CD4-positive, alpha-beta T cell treated with Interleukin-15 for 1 hour (primary cell): ENCODE data around the gene CD74.

Source experiments
- DNase-seq: peaks from one replicate; pipeline ENCODE4 v3.0.0-alpha.2; 2020

Gene CD74

GRCh38 chr5:150394912-150395687 is 17.6 kb downstream of the CD74 start:
- DNase-seq, result peak; percentile 18

- peak; percentile 17 for DNase-seq
Measured at GRCh38 chr5:150394131-150394530, 18.6 kb downstream of the CD74 start.

- peak; percentile 16 for DNase-seq
Measured at GRCh38 chr5:150393096-150393645, 19.5 kb downstream of the CD74 start.

- DNase-seq, result no peak
Measured at GRCh38 chr5:150392680-150393079, 20.0 kb downstream of the CD74 start.

DNA sequence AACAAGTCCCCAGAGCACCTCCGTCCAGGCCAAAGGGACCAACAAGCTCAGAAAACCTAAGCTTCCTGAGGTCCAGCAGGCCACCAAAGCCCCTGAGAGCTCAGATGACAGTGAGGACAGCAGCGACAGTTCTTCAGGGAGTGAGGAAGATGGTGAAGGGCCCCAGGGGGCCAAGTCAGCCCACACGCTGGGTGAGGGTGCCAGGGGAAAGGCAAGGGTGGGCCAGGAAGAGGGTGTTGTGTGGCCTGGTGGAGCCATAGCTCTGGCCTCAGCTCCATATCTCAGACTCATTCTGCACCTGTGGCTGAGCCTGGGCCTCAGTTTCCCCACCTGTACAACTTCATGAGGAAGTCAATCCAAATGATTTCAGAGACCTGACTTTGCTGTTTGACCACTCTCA is 20.7 kb downstream of the CD74 start:
- no peak for DNase-seq

DNA sequence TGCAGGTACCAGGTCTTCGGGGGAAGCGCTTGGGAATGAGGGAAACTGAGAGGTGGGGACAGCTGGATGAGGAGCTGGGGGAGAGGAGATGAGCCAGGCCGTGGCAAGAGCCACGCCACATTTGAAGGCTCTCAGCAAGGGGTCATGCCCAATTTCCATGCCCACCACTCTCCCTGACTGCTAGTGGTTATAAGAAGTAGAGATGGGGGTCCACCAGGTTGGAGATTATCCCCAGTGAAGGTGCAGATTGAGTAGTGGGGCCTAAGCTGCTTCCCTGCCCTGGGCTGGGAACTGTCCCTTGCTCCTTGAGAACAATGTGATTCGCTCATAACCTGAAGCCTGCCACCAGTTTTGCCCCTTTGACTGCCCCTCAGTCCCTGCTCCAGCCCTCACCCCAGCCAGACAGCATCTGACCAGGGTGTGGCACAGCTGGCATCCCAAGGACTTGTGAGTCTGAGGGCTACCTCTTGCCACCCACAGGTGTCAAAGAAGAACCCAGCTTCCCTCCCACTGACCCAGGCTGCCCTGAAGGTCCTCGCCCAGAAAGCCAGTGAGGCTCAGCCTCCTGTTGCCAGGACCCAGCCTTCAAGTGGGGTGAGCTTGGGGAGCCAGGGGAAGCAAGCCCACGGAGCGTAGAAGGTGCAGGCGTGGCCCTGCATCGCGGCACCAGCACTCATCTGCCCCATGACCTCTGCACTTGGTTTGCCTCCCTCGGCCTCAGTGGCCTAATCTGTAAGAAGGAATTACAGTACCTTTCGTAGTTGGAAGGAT is 21.5 kb downstream of the CD74 start:
- DNase-seq, result no peak

- DNase-seq, result no peak
Measured at GRCh38 chr5:150389531-150390266, 23.0 kb downstream of the CD74 start.

DNA sequence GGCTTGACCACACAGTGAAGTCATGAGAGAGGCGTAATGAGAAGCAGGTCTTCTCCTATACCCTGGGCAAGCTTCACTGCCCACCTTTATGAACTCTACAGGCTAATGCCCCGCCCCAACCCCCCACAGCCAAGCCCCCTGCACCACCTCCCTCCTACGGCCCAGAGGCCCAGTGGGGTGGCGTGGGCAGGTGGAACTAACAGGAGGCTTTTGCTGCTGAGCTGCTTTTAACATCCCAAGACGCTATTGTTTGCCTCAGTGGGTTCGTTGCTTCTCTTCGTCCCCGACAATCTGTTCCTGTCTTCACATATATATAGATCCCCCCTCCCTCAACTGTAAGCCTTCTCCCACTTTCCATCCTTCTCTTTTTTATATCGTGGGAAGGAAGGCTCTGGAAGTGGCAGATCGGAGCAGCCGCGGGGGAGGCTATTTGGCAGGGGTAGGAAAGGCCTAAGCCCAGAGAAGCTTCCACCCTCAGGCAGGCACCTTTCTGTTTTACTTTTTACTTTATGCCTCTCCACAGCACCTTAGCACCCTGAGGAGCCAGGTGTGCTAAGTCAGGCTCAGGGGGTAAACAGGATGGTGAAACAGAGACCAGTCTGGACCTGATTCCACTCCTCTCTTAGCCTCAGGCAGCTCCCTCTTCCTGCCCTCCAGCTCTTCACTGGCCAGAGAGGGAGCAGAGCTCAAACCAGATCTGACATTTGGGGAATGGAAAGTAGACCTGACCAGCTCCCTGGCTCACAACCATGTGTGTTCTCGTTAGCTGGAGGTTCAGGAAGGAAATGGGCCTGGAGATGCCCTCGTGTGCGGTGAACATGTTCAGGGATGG is 26.5 kb downstream of the CD74 start:
- no peak for DNase-seq

- no peak for DNase-seq
Measured at GRCh38 chr5:150384701-150385100, 28.0 kb downstream of the CD74 start.

DNA sequence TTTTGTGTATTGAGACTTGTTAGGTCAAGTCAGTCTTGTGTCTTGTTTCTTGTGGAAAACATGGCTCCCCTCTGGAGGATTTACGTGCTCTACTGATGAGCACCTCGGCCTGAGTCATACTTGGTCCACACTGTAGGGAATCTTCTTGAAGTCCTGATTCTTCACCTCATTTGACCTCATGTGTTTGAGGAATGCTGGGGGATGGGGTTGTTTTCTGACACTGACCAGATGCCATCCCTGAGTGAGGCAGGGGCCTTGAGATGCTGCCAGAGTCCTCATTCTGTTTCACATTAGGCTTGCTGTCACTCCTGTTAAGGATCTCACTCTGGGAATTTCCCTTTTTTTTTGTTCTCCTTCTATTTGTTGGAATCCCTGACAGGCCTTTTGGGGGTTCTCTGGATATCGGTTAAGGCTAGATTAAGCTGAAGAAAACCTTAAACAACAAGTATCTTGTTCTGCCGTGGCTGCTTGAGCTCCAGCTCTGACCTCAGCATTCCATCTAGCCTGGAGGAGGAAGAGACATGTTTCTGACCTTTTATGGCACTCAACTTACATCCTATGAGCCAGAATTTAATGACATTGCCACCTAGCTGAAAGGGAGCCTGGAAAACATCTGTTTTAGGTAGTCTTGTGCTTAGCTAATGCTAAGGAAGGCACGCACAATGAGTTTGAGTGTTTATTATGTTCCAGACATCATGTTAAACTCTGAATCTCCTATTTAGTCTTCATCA is 34.6 kb downstream of the CD74 start:
- DNase-seq, result no peak

- DNase-seq, result no peak
Measured at GRCh38 chr5:150376799-150377771, 35.6 kb downstream of the CD74 start.

DNA sequence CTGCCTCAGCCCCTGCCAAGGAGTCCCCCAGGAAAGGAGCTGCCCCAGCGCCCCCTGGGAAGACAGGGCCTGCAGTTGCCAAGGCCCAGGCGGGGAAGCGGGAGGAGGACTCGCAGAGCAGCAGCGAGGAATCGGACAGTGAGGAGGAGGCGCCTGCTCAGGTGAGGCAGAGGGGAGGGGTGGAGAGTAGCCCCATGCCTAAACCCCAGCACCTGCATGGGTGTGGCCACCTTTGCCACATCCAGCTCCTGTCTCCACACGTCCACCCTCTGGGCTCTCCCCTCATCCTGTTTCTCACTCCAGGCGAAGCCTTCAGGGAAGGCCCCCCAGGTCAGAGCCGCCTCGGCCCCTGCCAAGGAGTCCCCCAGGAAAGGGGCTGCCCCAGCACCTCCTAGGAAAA is 38.1 kb downstream of the CD74 start:
- DNase-seq, result no peak

DNA sequence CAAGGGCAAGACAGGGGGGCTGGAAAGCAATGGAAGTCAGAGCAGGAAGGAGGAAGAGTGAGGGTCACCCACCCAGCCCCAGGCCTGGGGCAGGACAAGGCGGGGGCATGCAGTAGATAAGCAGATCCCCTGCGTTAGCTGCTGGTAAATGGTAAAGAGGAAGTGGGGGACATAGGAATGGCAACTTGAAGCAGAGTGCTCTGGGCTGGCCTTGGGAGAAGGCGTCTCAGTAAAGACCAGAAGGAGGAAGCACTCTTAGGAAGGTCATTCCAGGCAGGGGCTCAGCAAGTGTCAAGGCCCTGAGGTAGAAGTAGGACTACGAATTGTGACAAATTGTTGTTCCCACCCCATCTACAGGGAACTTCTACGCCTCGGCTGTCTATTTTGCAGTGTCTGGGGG is 40.1 kb downstream of the CD74 start:
- no peak for DNase-seq

DNA sequence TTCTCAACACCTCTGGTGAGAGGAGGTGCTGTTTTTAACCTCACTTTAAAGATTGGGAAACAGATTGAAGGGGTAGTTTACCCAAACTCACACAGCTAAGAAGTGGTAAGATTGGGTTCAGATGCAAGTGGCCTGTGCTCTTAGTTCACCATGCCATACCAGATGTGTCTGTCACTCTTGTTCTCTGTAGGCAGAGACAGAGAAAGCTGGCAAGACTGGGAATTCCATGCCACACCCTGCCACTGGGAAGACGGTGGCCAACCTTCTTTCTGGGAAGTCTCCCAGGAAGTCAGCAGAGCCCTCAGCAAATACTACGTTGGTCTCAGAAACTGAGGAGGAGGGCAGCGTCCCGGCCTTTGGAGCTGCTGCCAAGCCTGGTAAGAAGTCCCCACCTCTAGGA is 44.2 kb downstream of the CD74 start:
- no peak for DNase-seq

DNA sequence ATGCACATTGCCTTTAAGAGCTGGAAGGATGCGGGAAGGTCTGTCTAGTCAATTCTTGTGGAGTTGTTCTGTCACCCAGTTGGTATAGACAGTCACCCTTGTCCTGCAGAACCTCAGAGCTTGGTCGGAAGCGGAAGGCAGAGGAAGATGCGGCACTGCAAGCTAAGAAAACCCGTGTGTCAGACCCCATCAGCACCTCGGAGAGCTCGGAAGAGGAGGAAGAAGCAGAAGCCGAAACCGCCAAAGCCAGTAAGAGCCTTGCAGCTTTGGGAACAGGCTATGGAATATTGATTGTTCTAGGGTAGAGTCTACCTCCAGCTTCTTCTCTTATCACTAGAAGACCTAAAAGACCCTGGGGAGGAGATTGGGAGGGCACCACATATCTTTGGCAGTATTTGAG is 48.7 kb downstream of the CD74 start:
- no peak for DNase-seq

GRCh38 chr5:150363185-150363584 is 49.5 kb downstream of the CD74 start:
- no peak for DNase-seq

DNA sequence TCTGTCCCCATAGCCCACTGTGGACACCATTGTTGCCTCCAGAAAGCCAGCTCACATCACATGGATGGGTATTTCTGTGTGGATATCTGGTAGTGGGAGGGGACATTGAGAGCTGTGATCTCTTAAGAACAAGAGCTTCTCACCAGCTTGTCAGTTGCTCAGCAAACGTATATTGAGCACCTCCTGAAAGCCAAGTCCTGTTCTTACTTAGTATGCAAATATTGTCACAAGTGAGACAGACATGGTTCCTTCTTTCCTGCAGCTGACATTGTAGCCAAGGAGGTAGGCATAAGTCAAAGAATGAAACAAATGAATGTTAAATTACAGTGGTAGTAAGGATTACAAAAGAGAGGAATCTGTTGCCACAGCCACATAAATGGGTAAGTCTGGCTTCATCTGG is 51.4 kb downstream of the CD74 start:
- no peak for DNase-seq

DNA sequence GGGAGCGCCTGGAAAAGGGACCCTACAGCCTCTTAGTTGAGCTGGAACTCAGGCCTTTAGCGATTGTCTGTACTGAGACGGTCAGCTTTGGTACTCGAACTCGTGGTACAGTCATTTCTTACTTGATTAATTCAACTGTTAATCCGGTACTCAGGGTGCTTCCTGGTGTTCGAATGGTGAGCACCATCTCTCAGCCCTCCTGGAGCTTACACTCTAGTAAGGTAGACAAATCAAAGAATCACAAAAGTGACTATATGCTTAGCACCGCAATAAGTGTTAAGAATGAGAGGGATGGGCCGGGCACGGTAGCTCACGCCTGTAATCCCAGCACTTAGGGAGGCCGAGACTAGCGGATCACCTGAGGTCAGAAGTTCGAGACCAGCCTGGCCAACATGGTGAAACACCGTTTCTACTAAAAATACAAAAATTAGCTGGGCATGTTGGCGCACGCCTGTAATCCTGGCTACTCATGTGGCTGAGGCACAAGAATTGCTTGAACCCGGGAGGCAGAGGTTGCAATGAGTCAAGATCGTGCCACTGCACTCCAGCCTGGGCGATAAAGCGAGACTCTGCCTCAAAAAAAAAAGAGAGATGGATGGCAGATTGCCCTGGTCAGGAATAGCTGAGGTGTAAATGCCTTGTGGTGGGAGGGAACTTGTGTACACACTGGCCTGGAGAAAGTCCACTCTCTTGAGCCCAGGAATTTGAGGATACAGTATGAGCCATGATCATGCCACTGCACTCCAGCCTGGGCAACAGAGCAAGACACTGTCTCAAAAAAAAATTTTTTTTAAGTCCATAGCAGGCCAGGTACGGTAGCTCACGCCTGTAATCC is 54.2 kb downstream of the CD74 start:
- no peak for DNase-seq
